SKM-1 (cell line): ENCODE results near the gene DENND4B.
"Not testable (repeated sequence)": the region's sequence is repeated elsewhere in the genome, so short reads cannot be mapped to it uniquely, and the experiment has no call there.

Experiments
- DNase-seq: peaks from one replicate; lab custom pipeline; 2025; ENCODE audit not compliant: unreplicated experiment; lab: John Stamatoyannopoulos, UW

The DENND4B gene

GRCh38 chr1:153926405-153926804 lies 20.1 kb downstream of the DENND4B start:
- no peak for DNase-seq

GRCh38 chr1:153922972-153923925 lies 23.3 kb downstream of the DENND4B start, which contains the start of gene GATAD2B:
Gene GATAD2B, minus strand, starts transcription at chr1:153922972. Its CDS starts 94,625 bp downstream, at chr1:153828347.
- DNase-seq = peak; percentile 100

GRCh38 chr1:153922076-153922971 lies 24.2 kb downstream of the DENND4B start:
- peak; percentile 87 for DNase-seq

- no peak for DNase-seq
Measured at GRCh38 chr1:153921803-153922075, 24.8 kb downstream of the DENND4B start.

GRCh38 chr1:153921080-153921802 lies 25.3 kb downstream of the DENND4B start:
- DNase-seq = no peak

- no peak for DNase-seq
Measured at GRCh38 chr1:153919876-153920852, 26.4 kb downstream of the DENND4B start.

GRCh38 chr1:153916297-153916696 lies 30.2 kb downstream of the DENND4B start:
- DNase-seq = no peak

- no peak for DNase-seq
Measured at GRCh38 chr1:153912349-153912748, 34.2 kb downstream of the DENND4B start.

GRCh38 chr1:153910560-153910959 lies 36.0 kb downstream of the DENND4B start:
- not testable (repeated sequence) for DNase-seq

- DNase-seq = no peak
Measured at GRCh38 chr1:153908071-153908470, 38.4 kb downstream of the DENND4B start.

GRCh38 chr1:153907134-153907533 lies 39.4 kb downstream of the DENND4B start:
- no peak for DNase-seq

- DNase-seq = no peak
Measured at GRCh38 chr1:153906396-153906795, 40.1 kb downstream of the DENND4B start.

- not testable (repeated sequence) for DNase-seq
Measured at GRCh38 chr1:153905908-153906307, 40.6 kb downstream of the DENND4B start.

GRCh38 chr1:153903841-153904455 lies 42.6 kb downstream of the DENND4B start:
- no peak for DNase-seq

GRCh38 chr1:153899509-153899908 lies 47.0 kb downstream of the DENND4B start:
- no peak for DNase-seq

GRCh38 chr1:153895866-153896265 lies 50.7 kb downstream of the DENND4B start:
- DNase-seq = not testable (repeated sequence)

GRCh38 chr1:153891042-153891441 lies 55.5 kb downstream of the DENND4B start:
- DNase-seq = not testable (repeated sequence)

- no peak for DNase-seq
Measured at GRCh38 chr1:153888533-153888932, 58.0 kb downstream of the DENND4B start.

GRCh38 chr1:153886127-153886526 lies 60.4 kb downstream of the DENND4B start:
- no peak for DNase-seq
